Prostate gland (tissue), 2 donors: Measurements from ENCODE around the gene IQGAP2. TPM values are rescaled to one million over a fixed set of nuclear protein-coding genes. Genes with fewer than 3 reads are reported as not detected.

Source experiments
- DNase-seq: peaks from one replicate; pipeline ENCODE4 v3.0.0-alpha.2; 2019; ENCODE audit warnings: low spot score
- H3K27ac ChIP-seq, 2 donors: fragments of 200-600 bp; sonication (generic); 2 replicates each; pipeline ENCODE4 v1.5.1; 2017 to 2019
- H3K27me3 ChIP-seq: fragments of 200-600 bp; sonication (generic); replicated peaks from 2 replicates; pipeline ENCODE4 v1.5.1; 2019; ENCODE audit not compliant: insufficient read depth
- H3K36me3 ChIP-seq, 2 donors: fragments of 200-600 bp; sonication (generic); 1 replicate in 1 of 2; 2 replicates in 1 of 2; pipeline versions ENCODE4 v1.5.1 to v1.8.1; 2017 to 2019
- H3K4me1 ChIP-seq: fragments of 200-600 bp; sonication (generic); replicated peaks from 2 replicates; pipeline ENCODE4 v1.5.1; 2019
- H3K4me3 ChIP-seq, 2 donors: fragments of 200-600 bp; sonication (generic); 2 replicates each; pipeline ENCODE4 v1.5.1; 2017 to 2019
- H3K9me3 ChIP-seq: fragments of 200-600 bp; sonication (generic); 2 replicates; pipeline ENCODE4 v1.5.1; 2017
- CTCF ChIP-seq, 4 experiments: fragments of 200-600 bp in 2 of 4; fragments of 450-650 bp in 2 of 4; sonication (generic) in 2 of 4; IDR thresholded peaks; 1 replicate in 3 of 4; 2 replicates in 1 of 4; pipeline ENCODE4 v1.5.1; 2016 to 2019; ENCODE audit warnings: antibody characterized with exemption in 4 of 4, mild to moderate bottlenecking in 2 of 4, moderate library complexity in 2 of 4
- POLR2A ChIP-seq: fragments of 450-650 bp; IDR thresholded peaks from one replicate; pipeline ENCODE4 v1.6.1; 2016; ENCODE audit warnings: antibody characterized with exemption, mild to moderate bottlenecking
- POLR2AphosphoS5 ChIP-seq: sonication (generic); formaldehyde crosslinking; IDR thresholded peaks from one replicate; pipeline ENCODE4 v1.6.1; 2017; ENCODE audit warnings: antibody characterized with exemption
- WGBS: methylation state at CpG from one replicate; pipeline ENCODE4 v1.1.5; 2018; 5-methylcytosine and 5-hydroxymethylcytosine counted together
- intact Hi-C: fragments of 100-400 bp; cut with DNase I; formaldehyde crosslinking; loops from one replicate; pipeline ENCODE4 v1.14.2; 2022
- total RNA-seq, 2 donors: library from RNA; depleted of rRNA; stranded (reverse); fragments of >200 nt; gene quantifications; one replicate each; pipeline ENCODE4 v1.1.0, GENCODE V29; 2016

The IQGAP2 gene
- total RNA-seq, 2 donors from 2014 or later, result 41.5 to 64.9 TPM

- DNase-seq, result peak; percentile 74
- intact Hi-C loops, result no loop called here
- H3K36me3 ChIP-seq, result no peaks in the 10 kb centered on the region
- H3K27me3 ChIP-seq, result no peaks in the 10 kb centered on the region
- peak overlapping the region; percentile 74 to 81 for H3K27ac ChIP-seq
- no peaks in the 10 kb centered on the region for H3K9me3 ChIP-seq
- H3K4me1 ChIP-seq, result peaks cover 10% of the 10 kb centered on the region
- no peak for TF ChIP-seq POLR2A
- TF ChIP-seq CTCF (IDR thresholded peaks at IDR 0.05), result no peak
- peak; percentile 83 for TF ChIP-seq POLR2AphosphoS5
- WGBS, result 44% methylated on average over 7 of the region's 7 CpGs
- no peak overlapping the region for H3K4me3 ChIP-seq
Measured at GRCh38 chr5:76690704-76691466, 287.8 kb downstream of the IQGAP2 start.

- Histone ChIP-seq H3K27me3 (no peaks in the 10 kb centered on the region), H3K4me3 (no peak overlapping the region), H3K4me1 (peaks cover 10% of the 10 kb centered on the region), H3K9me3 (no peaks in the 10 kb centered on the region), H3K36me3 (no peaks in the 10 kb centered on the region), H3K27ac (peak overlapping the region; percentile 74 to 81)
- no peak for DNase-seq
- intact Hi-C loops, result no loop called here
- TF ChIP-seq POLR2A (no peak), POLR2AphosphoS5 (no peak), CTCF (IDR thresholded peaks at IDR 0.05) (no peak)
- 59% methylated on average over 5 of the region's 5 CpGs for WGBS
Measured at GRCh38 chr5:76691467-76692273, 288.6 kb downstream of the IQGAP2 start.

- intact Hi-C loops, result no loop called here
- Histone ChIP-seq H3K9me3 (no peaks in the 10 kb centered on the region), H3K27ac (peak overlapping the region; percentile 74 to 81), H3K4me3 (no peak overlapping the region), H3K36me3 (no peaks in the 10 kb centered on the region), H3K4me1 (peaks cover 10% of the 10 kb centered on the region), H3K27me3 (no peaks in the 10 kb centered on the region)
- DNase-seq, result no peak
- TF ChIP-seq POLR2AphosphoS5, result no peak
- TF ChIP-seq POLR2A, result no peak
- TF ChIP-seq CTCF (IDR thresholded peaks at IDR 0.05), result no peak
- WGBS, result 99% methylated on average over 6 of the region's 6 CpGs
Measured at GRCh38 chr5:76692274-76692540, 289.1 kb downstream of the IQGAP2 start.

GRCh38 chr5:76692651-76693050 is 289.6 kb downstream of the IQGAP2 start:
- Histone ChIP-seq H3K9me3 (no peaks in the 10 kb centered on the region), H3K36me3 (no peaks in the 10 kb centered on the region), H3K4me1 (peaks cover 10% of the 10 kb centered on the region), H3K27ac (peak overlapping the region in 1 of 2 donors; percentile 81), H3K27me3 (no peaks in the 10 kb centered on the region), H3K4me3 (no peak overlapping the region)
- TF ChIP-seq POLR2A, result no peak
- no peak for DNase-seq
- WGBS, result 93% methylated on average over 3 of the region's 3 CpGs
- intact Hi-C loops, result no loop called here

- TF ChIP-seq POLR2A, result no peak
- TF ChIP-seq POLR2AphosphoS5, result no peak
- TF ChIP-seq CTCF (IDR thresholded peaks at IDR 0.05), result no peak
- Histone ChIP-seq H3K36me3 (no peaks in the 10 kb centered on the region), H3K4me3 (no peak overlapping the region), H3K27me3 (no peaks in the 10 kb centered on the region), H3K27ac (no peak overlapping the region), H3K9me3 (no peaks in the 10 kb centered on the region), H3K4me1 (peaks cover 10% of the 10 kb centered on the region)
- 97% methylated on average over 3 of the region's 3 CpGs for WGBS
- no peak for DNase-seq
- intact Hi-C loops, result no loop called here
Measured at GRCh38 chr5:76693141-76693540, 290.1 kb downstream of the IQGAP2 start.
